ENCODE data around the gene POMP. TPM values are rescaled to one million over a fixed set of nuclear protein-coding genes. Genes with fewer than 3 reads are reported as not detected.
"Not testable (repeated sequence)": the region's sequence is repeated elsewhere in the genome, so short reads cannot be mapped to it uniquely, and the experiment has no call there.

The POMP gene
- polyA plus RNA-seq, 2 of the 4 experiments (the other 2 are of a cell fraction) = 105 to 111 TPM

DNA sequence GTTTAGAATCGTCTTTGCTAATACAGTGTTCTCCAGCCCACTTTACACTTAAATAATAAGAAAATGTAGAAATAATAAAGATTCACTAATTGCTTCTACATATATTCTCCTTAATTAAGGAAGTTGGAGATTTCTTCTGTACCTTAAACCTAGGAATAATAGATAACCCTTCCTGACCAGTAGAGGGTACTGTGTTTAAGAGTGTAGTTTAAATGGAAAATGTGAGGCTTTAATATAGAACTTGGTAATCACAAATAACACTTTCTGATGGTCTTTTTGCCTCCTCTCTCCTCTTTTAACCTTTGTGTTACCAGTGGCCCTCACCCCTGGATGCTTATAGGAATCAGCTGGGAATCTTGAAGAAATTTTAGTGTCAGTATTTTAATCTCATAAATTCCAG, 20.7 kb downstream of the POMP start:
- TF ChIP-seq PHF8 (IDR thresholded peaks at IDR 0.05; ENCODE audit: borderline replicate concordance, low read depth) = no peak
- TF ChIP-seq RAD21 (conservative IDR thresholded peaks at IDR 0.05 in 1 of 2, IDR thresholded peaks at IDR 0.05 in 1 of 2) = peak; percentile 36 to 40
- no peak for TF ChIP-seq FOSB (CRISPR knock-in tag; IDR thresholded peaks at IDR 0.05)
- TF ChIP-seq, protein P1, sequence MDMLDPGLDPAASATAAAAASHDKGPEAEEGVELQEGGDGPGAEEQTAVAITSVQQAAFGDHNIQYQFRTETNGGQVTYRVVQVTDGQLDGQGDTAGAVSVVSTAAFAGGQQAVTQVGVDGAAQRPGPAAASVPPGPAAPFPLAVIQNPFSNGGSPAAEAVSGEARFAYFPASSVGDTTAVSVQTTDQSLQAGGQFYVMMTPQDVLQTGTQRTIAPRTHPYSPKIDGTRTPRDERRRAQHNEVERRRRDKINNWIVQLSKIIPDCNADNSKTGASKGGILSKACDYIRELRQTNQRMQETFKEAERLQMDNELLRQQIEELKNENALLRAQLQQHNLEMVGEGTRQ (IDR thresholded peaks at IDR 0.05) = no peak
- TF ChIP-seq, protein P2, sequence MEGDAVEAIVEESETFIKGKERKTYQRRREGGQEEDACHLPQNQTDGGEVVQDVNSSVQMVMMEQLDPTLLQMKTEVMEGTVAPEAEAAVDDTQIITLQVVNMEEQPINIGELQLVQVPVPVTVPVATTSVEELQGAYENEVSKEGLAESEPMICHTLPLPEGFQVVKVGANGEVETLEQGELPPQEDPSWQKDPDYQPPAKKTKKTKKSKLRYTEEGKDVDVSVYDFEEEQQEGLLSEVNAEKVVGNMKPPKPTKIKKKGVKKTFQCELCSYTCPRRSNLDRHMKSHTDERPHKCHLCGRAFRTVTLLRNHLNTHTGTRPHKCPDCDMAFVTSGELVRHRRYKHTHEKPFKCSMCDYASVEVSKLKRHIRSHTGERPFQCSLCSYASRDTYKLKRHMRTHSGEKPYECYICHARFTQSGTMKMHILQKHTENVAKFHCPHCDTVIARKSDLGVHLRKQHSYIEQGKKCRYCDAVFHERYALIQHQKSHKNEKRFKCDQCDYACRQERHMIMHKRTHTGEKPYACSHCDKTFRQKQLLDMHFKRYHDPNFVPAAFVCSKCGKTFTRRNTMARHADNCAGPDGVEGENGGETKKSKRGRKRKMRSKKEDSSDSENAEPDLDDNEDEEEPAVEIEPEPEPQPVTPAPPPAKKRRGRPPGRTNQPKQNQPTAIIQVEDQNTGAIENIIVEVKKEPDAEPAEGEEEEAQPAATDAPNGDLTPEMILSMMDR (IDR thresholded peaks at IDR 0.05) = peak; percentile 45
- TF ChIP-seq SMC3 (IDR thresholded peaks at IDR 0.05) = 0 out of 3 replicates have a peak, but pooled peaks have one; percentile 21
- ChIA-PET POLR2A (no interaction called here), CTCF (interaction anchor here (0.8 to 2.3 kb wide), 8 partner anchors 13 to 140 kb away, joined by 3 to 7 read pairs (median 3); partner anchors contain the start of gene MTUS2)
- no peak overlapping the region for H3K27ac ChIP-seq
- FAIRE-seq (no peak), ATAC-seq (peak; percentile 73 to 79; a peak in 5 of 6 replicates), DNase-seq (ENCODE audit: low read depth in 1 of 2, low spot score in 1 of 2) (no peak)
- no peaks in the 10 kb centered on the region for H3K9me3 ChIP-seq
- 19% methylated on average over 1 of the region's 1 CpG for WGBS (ENCODE audit: missing lambda C conversion rate)
- H3K4me2 ChIP-seq = no peak overlapping the region
- H3K4me1 ChIP-seq = no peaks in the 10 kb centered on the region
- H3K4me3 ChIP-seq = no peak overlapping the region

DNA sequence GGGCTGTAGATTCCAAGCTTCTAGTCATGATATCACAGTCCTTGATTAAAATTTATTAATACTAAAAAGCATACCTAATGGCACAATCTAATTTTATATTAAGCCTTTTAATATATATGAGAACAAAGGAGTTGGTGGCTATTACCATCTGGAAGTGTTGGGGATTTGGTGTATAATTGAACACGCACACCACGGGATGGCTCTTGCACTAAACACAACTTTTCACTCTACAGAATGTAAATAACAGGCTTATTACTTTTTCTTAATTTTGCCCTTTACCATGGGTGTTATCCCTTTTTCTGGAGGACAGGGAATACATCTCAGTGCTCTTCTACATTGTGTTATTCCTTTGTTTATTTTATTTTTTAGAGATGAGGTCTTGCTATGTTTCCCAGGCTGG, 21.6 kb downstream of the POMP start:
- Histone ChIP-seq H3K9me3 (no peaks in the 10 kb centered on the region), H3K4me3 (no peak overlapping the region), H3K27ac (no peak overlapping the region), H3K4me1 (no peaks in the 10 kb centered on the region), H3K4me2 (no peak overlapping the region)
- DNase-seq (ENCODE audit: low read depth in 1 of 2, low spot score in 1 of 2) (no peak), FAIRE-seq (no peak), ATAC-seq (no peak)
- ChIA-PET CTCF (interaction anchor here (0.8 to 1.6 kb wide), 9 partner anchors 9 to 139 kb away, joined by 3 to 7 read pairs (median 3); partner anchors contain the start of gene MTUS2), POLR2A (no interaction called here)
- TF ChIP-seq KDM5A (IDR thresholded peaks at IDR 0.05) = no peak
- no peak for TF ChIP-seq BHLHE40 (IDR thresholded peaks at IDR 0.05; ENCODE audit: low read depth, low read length)
- TF ChIP-seq NR3C1 (IDR thresholded peaks at IDR 0.05) = no peak
- no peak for TF ChIP-seq RCOR1 (IDR thresholded peaks at IDR 0.05; ENCODE audit: low read depth, low read length)
- no peak for TF ChIP-seq JUN (IDR thresholded peaks at IDR 0.05)
- TF ChIP-seq JUNB (IDR thresholded peaks at IDR 0.05) = no peak
- TF ChIP-seq SMC3 (IDR thresholded peaks at IDR 0.05) = no peak
- TF ChIP-seq, protein P3, sequence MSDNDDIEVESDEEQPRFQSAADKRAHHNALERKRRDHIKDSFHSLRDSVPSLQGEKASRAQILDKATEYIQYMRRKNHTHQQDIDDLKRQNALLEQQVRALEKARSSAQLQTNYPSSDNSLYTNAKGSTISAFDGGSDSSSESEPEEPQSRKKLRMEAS (IDR thresholded peaks at IDR 0.05) = no peak
- no peak for TF ChIP-seq TP53 (CRISPR knock-in tag; IDR thresholded peaks at IDR 0.05)
- no peak for TF ChIP-seq EHF (CRISPR knock-in tag; IDR thresholded peaks at IDR 0.05)
- no peak for TF ChIP-seq MAZ (IDR thresholded peaks at IDR 0.05; ENCODE audit: borderline replicate concordance, low read depth, low read length)
- no peak for TF ChIP-seq ESRRA (IDR thresholded peaks at IDR 0.05; ENCODE audit: borderline replicate concordance, low read length)
- no peak for TF ChIP-seq ZSCAN20 (CRISPR knock-in tag; IDR thresholded peaks at IDR 0.05)
- no peak for TF ChIP-seq GATA3 (IDR thresholded peaks at IDR 0.05; ENCODE audit: borderline replicate concordance)
- TF ChIP-seq, protein P4, sequence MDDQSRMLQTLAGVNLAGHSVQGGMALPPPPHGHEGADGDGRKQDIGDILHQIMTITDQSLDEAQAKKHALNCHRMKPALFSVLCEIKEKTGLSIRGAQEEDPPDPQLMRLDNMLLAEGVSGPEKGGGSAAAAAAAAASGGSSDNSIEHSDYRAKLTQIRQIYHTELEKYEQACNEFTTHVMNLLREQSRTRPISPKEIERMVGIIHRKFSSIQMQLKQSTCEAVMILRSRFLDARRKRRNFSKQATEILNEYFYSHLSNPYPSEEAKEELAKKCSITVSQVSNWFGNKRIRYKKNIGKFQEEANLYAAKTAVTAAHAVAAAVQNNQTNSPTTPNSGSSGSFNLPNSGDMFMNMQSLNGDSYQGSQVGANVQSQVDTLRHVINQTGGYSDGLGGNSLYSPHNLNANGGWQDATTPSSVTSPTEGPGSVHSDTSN (IDR thresholded peaks at IDR 0.05) = no peak
- no peak for TF ChIP-seq HOXA7 (CRISPR knock-in tag; IDR thresholded peaks at IDR 0.05)
- no peak for TF ChIP-seq HOXB5 (CRISPR knock-in tag; IDR thresholded peaks at IDR 0.05)
- no peak for TF ChIP-seq HEYL (CRISPR knock-in tag; IDR thresholded peaks at IDR 0.05)
- TF ChIP-seq, protein P5, sequence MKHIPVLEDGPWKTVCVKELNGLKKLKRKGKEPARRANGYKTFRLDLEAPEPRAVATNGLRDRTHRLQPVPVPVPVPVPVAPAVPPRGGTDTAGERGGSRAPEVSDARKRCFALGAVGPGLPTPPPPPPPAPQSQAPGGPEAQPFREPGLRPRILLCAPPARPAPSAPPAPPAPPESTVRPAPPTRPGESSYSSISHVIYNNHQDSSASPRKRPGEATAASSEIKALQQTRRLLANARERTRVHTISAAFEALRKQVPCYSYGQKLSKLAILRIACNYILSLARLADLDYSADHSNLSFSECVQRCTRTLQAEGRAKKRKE (CRISPR knock-in tag; IDR thresholded peaks at IDR 0.05; ENCODE audit: low read depth) = no peak
- TF ChIP-seq MAFK (IDR thresholded peaks at IDR 0.05; ENCODE audit: partially characterized antibody) = no peak
- WGBS (ENCODE audit: missing lambda C conversion rate) = 100% methylated on average over 2 of the region's 2 CpGs

DNA sequence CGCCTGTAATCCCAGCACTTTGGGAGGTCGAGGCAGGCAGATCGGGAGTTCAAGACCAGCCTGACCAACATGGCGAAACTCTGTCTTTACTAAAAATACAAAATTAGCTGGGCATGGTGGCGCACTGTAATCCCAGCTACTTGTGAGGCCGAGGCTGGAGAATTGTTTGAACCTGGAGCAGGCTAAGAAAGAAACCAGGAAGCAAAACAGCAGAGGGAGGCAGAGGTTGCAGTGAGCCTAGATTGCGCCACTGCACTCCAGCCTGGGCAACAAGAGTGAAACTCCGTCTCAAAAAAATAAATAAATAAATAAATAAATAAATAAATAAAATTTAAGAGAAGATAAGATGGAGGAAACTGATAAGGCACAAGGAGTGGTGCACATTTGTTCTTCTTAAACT, 24.2 kb downstream of the POMP start:
- H3K4me2 ChIP-seq; H3K27ac ChIP-seq; ATAC-seq; POLR2A ChIA-PET; H3K9me3 ChIP-seq; CTCF ChIA-PET; H3K4me3 ChIP-seq; DNase-seq (ENCODE audit: low read depth in 1 of 2, low spot score in 1 of 2); H3K4me1 ChIP-seq; FAIRE-seq: not testable (repeated sequence)
- 72% methylated on average over 8 of the region's 8 CpGs for WGBS (ENCODE audit: missing lambda C conversion rate)

All from A549 (cell line).